Esophagus muscularis mucosa (tissue), 3 donors: ENCODE data around the gene STRN3.

ENCODE experiments used
- CTCF ChIP-seq, 3 experiments: fragments of 200-600 bp in 2 of 3; fragments of 450-650 bp in 1 of 3; sonication (generic) in 2 of 3; IDR thresholded peaks; one replicate each; pipeline ENCODE4 v1.5.1; 2017 to 2019; ENCODE audit warnings: antibody characterized with exemption in 3 of 3, mild to moderate bottlenecking in 2 of 3, moderate library complexity in 1 of 3
- POLR2AphosphoS5 ChIP-seq, 2 donors: sonication (generic); formaldehyde crosslinking; IDR thresholded peaks; one replicate each; pipeline ENCODE4 v1.6.1; 2017; ENCODE audit warnings: antibody characterized with exemption in 2 of 2

GRCh38 chr14:31045501-31046080 is 19.4 kb upstream of the STRN3 start:
- TF ChIP-seq CTCF (IDR thresholded peaks at IDR 0.05) (no peak), POLR2AphosphoS5 (IDR thresholded peaks at IDR 0.05) (no peak)
